ENCODE measurements around the gene MXRA8. TPM values are rescaled to one million over a fixed set of nuclear protein-coding genes. Genes with fewer than 3 reads are reported as not detected.
"Not testable (repeated sequence)": the region's sequence is repeated elsewhere in the genome, so short reads cannot be mapped to it uniquely, and the experiment has no call there.

The MXRA8 gene
- total RNA-seq, 2 experiments from 2014 or later: 0.92 to 0.98 TPM

GRCh38 chr1:1403653-1404052 lies 45.3 kb upstream of the MXRA8 start:
- Mint-ChIP-seq H3K9me3 (no peaks in the 10 kb centered on the region), H3K27ac (peak overlapping the region; percentile 56), H3K4me1 (ENCODE audit: low read depth) (peaks cover 53% of the 10 kb centered on the region), H3K36me3 (ENCODE audit: low read depth) (peaks cover 69% of the 10 kb centered on the region), H3K4me3 (peak overlapping the region; percentile 1), H3K27me3 (no peaks in the 10 kb centered on the region)
- intact Hi-C loops (cut with micrococcal nuclease): no loop called here
- no peak for TF ChIP-seq CTCF (IDR thresholded peaks at IDR 0.05)
- ATAC-seq: no peak
- no peak for DNase-seq
- CTCF ChIA-PET: no interaction called here
- POLR2A ChIA-PET: no interaction called here

GRCh38 chr1:1402901-1403392 lies 44.6 kb upstream of the MXRA8 start:
- Mint-ChIP-seq H3K36me3 (ENCODE audit: low read depth) (peaks cover 71% of the 10 kb centered on the region), H3K27ac (peak overlapping the region; percentile 56), H3K4me3 (peak overlapping the region; percentile 1), H3K4me1 (ENCODE audit: low read depth) (peaks cover 51% of the 10 kb centered on the region)
- DNase-seq; intact Hi-C loops (cut with micrococcal nuclease); H3K9me3 Mint-ChIP-seq; ATAC-seq; H3K27me3 Mint-ChIP-seq: not testable (repeated sequence)
- ChIA-PET CTCF (interaction anchor here (1.0 to 1.4 kb wide), 4 partner anchors 12 to 98 kb away, joined by 3 to 6 read pairs (median 3); no protein-coding TSS in a partner anchor), POLR2A (interaction anchor here (1.0 kb wide), 1 partner anchor 31 kb away, joined by 4 read pairs; no protein-coding TSS in a partner anchor)

- POLR2A ChIA-PET: interaction anchor here (0.6 to 4.9 kb wide), 6 partner anchors 8 to 149 kb away, joined by 3 to 48 read pairs (median 4); no protein-coding TSS in a partner anchor
- H3K4me1 Mint-ChIP-seq (ENCODE audit: low read depth): peaks cover 56% of the 10 kb centered on the region
- intact Hi-C loops (cut with micrococcal nuclease): no loop called here
- CTCF ChIA-PET: interaction anchor here (0.7 to 1.4 kb wide), 7 partner anchors 11 to 97 kb away, joined by 3 to 6 read pairs (median 3); no protein-coding TSS in a partner anchor
- H3K27ac Mint-ChIP-seq: peak overlapping the region; percentile 88
- H3K36me3 Mint-ChIP-seq (ENCODE audit: low read depth): peaks cover 74% of the 10 kb centered on the region
- peak overlapping the region; percentile 93 for H3K4me3 Mint-ChIP-seq
- H3K27me3 Mint-ChIP-seq: no peaks in the 10 kb centered on the region
- peak; percentile 63 for TF ChIP-seq CTCF (IDR thresholded peaks at IDR 0.05)
- H3K9me3 Mint-ChIP-seq: no peaks in the 10 kb centered on the region
- ATAC-seq (no peak), DNase-seq (peak; percentile 59)
Measured at GRCh38 chr1:1402072-1402900, 43.9 kb upstream of the MXRA8 start.

DNA sequence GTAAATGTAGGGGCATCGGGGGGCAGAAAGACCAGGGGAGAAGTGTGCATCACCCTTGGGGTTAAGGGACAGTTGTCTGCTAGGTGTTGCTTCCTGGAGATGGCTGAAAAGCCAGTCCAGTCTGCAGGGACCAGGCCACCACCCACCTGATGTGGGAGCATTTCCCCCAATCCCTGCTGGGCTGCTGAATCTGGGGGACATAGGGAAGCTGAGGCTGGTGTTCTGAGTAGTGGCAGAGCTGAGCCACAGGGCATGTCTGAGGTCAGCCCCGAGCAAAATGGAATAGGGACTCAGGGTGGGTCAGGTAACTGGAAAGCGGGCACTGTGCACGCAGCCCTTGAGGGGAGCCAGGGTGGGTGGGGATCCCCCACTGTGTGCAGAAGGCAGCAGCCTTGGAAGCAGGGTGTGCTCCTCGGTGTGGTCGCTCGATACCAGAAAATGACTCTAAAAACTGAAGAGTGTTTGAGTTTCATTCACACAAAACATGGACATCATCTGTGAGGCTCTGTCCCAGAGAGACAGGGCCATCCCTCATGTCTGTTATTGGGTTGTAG lies 43.2 kb upstream of the MXRA8 start:
- intact Hi-C loops (cut with micrococcal nuclease): no loop called here
- ATAC-seq: no peak

More for the DNA sequence above, 43.2 kb upstream of the MXRA8 start:
- H3K9me3 Mint-ChIP-seq: no peaks in the 10 kb centered on the region
- H3K36me3 Mint-ChIP-seq (ENCODE audit: low read depth): peaks cover 71% of the 10 kb centered on the region
- peak overlapping the region; percentile 88 for H3K27ac Mint-ChIP-seq
- peak overlapping the region; percentile 93 for H3K4me3 Mint-ChIP-seq
- H3K27me3 Mint-ChIP-seq: no peaks in the 10 kb centered on the region
- POLR2A ChIA-PET: interaction anchor here (0.7 to 4.9 kb wide), 6 partner anchors 9 to 150 kb away, joined by 3 to 48 read pairs (median 4); partner anchors contain the start of gene AURKAIP1
- no peak for DNase-seq
- no peak for TF ChIP-seq CTCF (IDR thresholded peaks at IDR 0.05)
- peaks cover 57% of the 10 kb centered on the region for H3K4me1 Mint-ChIP-seq (ENCODE audit: low read depth)
- CTCF ChIA-PET: interaction anchor here (1.0 kb wide), 2 partner anchors 30 to 92 kb away, joined by 3 read pairs; no protein-coding TSS in a partner anchor
